Cortex of kidney (tissue), 1 donor: ENCODE results near the gene TENM3.

ENCODE experiments used
- DNase-seq: peaks from one replicate; lab custom pipeline; 2025; lab: John Stamatoyannopoulos, UW

Gene TENM3

GRCh38 chr4:182254026-182254780 is 11.0 kb downstream of the TENM3 start:
- no peak for DNase-seq

GRCh38 chr4:182255441-182256190 is 12.4 kb downstream of the TENM3 start:
- DNase-seq = no peak

- no peak for DNase-seq
Measured at GRCh38 chr4:182257016-182257415, 13.8 kb downstream of the TENM3 start.

GRCh38 chr4:182257503-182257902 is 14.3 kb downstream of the TENM3 start:
- DNase-seq = no peak

- no peak for DNase-seq
Measured at GRCh38 chr4:182258441-182259000, 15.3 kb downstream of the TENM3 start.

GRCh38 chr4:182261651-182262223 is 18.5 kb downstream of the TENM3 start:
- no peak for DNase-seq

GRCh38 chr4:182263562-182263961 is 20.4 kb downstream of the TENM3 start:
- DNase-seq = no peak

- no peak for DNase-seq
Measured at GRCh38 chr4:182264139-182264752, 21.0 kb downstream of the TENM3 start.

- DNase-seq = no peak
Measured at GRCh38 chr4:182265881-182266280, 22.7 kb downstream of the TENM3 start.

- no peak for DNase-seq
Measured at GRCh38 chr4:182267048-182267447, 23.8 kb downstream of the TENM3 start.

GRCh38 chr4:182268966-182269365 is 25.8 kb downstream of the TENM3 start:
- no peak for DNase-seq

GRCh38 chr4:182271731-182272130 is 28.5 kb downstream of the TENM3 start:
- DNase-seq = no peak

GRCh38 chr4:182272151-182272550 is 28.9 kb downstream of the TENM3 start:
- no peak for DNase-seq

GRCh38 chr4:182273191-182273935 is 30.2 kb downstream of the TENM3 start:
- no peak for DNase-seq

- no peak for DNase-seq
Measured at GRCh38 chr4:182276210-182277109, 33.3 kb downstream of the TENM3 start.

GRCh38 chr4:182277377-182277776 is 34.2 kb downstream of the TENM3 start:
- no peak for DNase-seq

- DNase-seq = no peak
Measured at GRCh38 chr4:182278729-182279128, 35.5 kb downstream of the TENM3 start.

- DNase-seq = no peak
Measured at GRCh38 chr4:182280436-182281111, 37.4 kb downstream of the TENM3 start.

GRCh38 chr4:182286035-182286434 is 42.8 kb downstream of the TENM3 start:
- no peak for DNase-seq

- DNase-seq = no peak
Measured at GRCh38 chr4:182286931-182287330, 43.7 kb downstream of the TENM3 start.
